HAP-1 (cell line): Measurements from ENCODE around the gene DDHD1.

Source experiments
- DNase-seq, 2 experiments: peaks; one replicate each; pipeline ENCODE4 v3.0.0-alpha.2; 2016 to 2020; ENCODE audit warnings: low spot score in 2 of 2
- H3K27me3 ChIP-seq: fragments of 250-450 bp; sonication (Bioruptor Pico); 2 replicates; pipeline ENCODE4 v1.5.1; 2020; ENCODE audit warnings: low read depth, mild to moderate bottlenecking, moderate library complexity
- H3K36me3 ChIP-seq: fragments of 250-450 bp; sonication (Bioruptor Pico); replicated peaks from 2 replicates; pipeline ENCODE4 v1.5.1; 2020; ENCODE audit warnings: mild to moderate bottlenecking
- H3K4me1 ChIP-seq: fragments of 250-450 bp; sonication (Bioruptor Pico); 2 replicates; pipeline ENCODE4 v1.5.1; 2020; ENCODE audit warnings: mild to moderate bottlenecking
- H3K4me3 ChIP-seq: fragments of 250-450 bp; sonication (Bioruptor Pico); 2 replicates; pipeline ENCODE4 v1.5.1; 2020; ENCODE audit warnings: mild to moderate bottlenecking, moderate library complexity
- H3K9me3 ChIP-seq: fragments of 250-450 bp; sonication (Bioruptor Pico); 2 replicates; pipeline ENCODE4 v1.5.1; 2020; ENCODE audit warnings: mild to moderate bottlenecking, moderate library complexity
- in situ Hi-C: fragments of 300-500 bp; cut with MboI; formaldehyde crosslinking; loops from 3 replicates; pipeline ENCODE4 v1.14.3; 2020; ENCODE audit warnings: low sequenced_read_pairs, inconsistent platforms, mixed read lengths

The DDHD1 gene

GRCh38 chr14:53001787-53002378, 151.2 kb downstream of the DDHD1 start:
- no peak for DNase-seq
- no peaks in the 10 kb centered on the region for H3K4me1 ChIP-seq
- H3K9me3 ChIP-seq: no peaks in the 10 kb centered on the region
- no peak overlapping the region for H3K4me3 ChIP-seq
- H3K27me3 ChIP-seq: no peaks in the 10 kb centered on the region
- H3K36me3 ChIP-seq: no peaks in the 10 kb centered on the region
- in situ Hi-C loops: no loop called here

DNA sequence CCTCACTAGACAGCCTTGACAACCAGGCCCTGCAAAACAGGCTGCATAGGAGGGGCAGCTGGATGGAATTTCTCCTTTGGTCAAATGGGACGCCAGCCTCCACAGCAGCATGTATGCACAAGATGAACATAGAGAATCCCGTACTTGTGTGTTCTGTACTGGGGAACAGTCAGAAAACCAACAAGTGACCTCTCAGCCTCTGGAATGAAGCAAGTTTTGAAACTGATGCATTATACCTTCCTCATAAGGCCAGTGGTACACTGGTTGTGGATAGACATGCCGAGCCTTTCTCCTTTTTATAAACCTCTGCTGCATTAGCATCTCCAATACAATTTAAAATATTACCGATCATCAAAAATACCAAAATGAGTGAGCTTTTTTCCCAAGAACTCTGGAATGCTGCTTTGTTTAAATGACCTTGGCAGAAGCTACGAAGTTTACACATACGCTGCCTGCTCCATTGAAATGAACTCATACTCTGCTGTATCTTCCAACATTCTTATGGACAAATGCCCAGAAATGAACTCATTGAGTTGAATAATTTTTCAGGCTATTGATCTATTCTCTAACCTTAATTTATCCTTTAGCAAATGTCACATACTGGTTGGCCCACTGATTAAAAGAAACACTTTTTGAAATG, 154.6 kb downstream of the DDHD1 start:
- no peak for DNase-seq

GRCh38 chr14:52996493-52996892, 156.6 kb downstream of the DDHD1 start:
- no peaks in the 10 kb centered on the region for H3K27me3 ChIP-seq
- no peaks in the 10 kb centered on the region for H3K9me3 ChIP-seq
- H3K4me1 ChIP-seq: no peaks in the 10 kb centered on the region
- no peak for DNase-seq
- no peak overlapping the region for H3K4me3 ChIP-seq
- in situ Hi-C loops: no loop called here
- H3K36me3 ChIP-seq: no peaks in the 10 kb centered on the region

More for the DNA sequence above, 154.6 kb downstream of the DDHD1 start:
- no peaks in the 10 kb centered on the region for H3K9me3 ChIP-seq
- no peaks in the 10 kb centered on the region for H3K4me1 ChIP-seq
- H3K27me3 ChIP-seq: no peaks in the 10 kb centered on the region
- no peaks in the 10 kb centered on the region for H3K36me3 ChIP-seq
- in situ Hi-C loops: no loop called here
- no peak overlapping the region for H3K4me3 ChIP-seq

- no peaks in the 10 kb centered on the region for H3K4me1 ChIP-seq
- H3K4me3 ChIP-seq: no peak overlapping the region
- no peak for DNase-seq
- no peaks in the 10 kb centered on the region for H3K9me3 ChIP-seq
- no peaks in the 10 kb centered on the region for H3K36me3 ChIP-seq
- H3K27me3 ChIP-seq: no peaks in the 10 kb centered on the region
- in situ Hi-C loops: no loop called here
Measured at GRCh38 chr14:52995998-52996397, 157.1 kb downstream of the DDHD1 start.

DNA sequence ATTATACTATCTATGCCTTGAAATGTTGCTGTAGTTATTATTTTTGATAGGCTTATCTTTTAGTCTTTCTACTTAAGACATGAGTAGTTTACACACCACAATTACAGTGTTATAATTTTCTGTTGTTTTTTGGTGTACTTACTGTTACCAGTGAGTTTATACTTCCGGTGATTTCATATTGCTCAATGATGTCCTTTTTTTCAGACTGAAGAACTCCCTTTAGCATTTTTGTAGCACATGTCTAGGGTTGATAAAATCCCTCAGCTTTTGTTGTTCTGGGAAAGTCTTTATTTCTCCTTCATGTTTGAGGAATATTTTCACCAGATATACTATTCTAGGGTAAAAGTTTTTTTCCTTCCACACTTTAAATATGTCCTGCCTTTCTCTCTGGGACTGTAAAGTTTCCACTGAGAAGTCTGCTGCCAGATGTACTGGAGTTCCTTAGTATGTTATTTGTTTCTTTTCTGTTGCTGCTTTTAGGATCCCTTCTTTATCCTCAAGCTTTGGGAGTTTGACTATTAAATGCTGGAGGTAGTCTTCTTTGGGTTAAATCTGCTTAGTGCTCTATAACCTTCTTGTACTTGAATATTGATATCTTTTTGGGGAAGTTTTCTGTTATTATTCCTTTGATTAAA, 160.8 kb downstream of the DDHD1 start:
- no peaks in the 10 kb centered on the region for H3K27me3 ChIP-seq
- DNase-seq: no peak
- no peaks in the 10 kb centered on the region for H3K4me1 ChIP-seq
- H3K36me3 ChIP-seq: no peaks in the 10 kb centered on the region
- H3K4me3 ChIP-seq: no peak overlapping the region
- in situ Hi-C loops: no loop called here
- no peaks in the 10 kb centered on the region for H3K9me3 ChIP-seq

DNA sequence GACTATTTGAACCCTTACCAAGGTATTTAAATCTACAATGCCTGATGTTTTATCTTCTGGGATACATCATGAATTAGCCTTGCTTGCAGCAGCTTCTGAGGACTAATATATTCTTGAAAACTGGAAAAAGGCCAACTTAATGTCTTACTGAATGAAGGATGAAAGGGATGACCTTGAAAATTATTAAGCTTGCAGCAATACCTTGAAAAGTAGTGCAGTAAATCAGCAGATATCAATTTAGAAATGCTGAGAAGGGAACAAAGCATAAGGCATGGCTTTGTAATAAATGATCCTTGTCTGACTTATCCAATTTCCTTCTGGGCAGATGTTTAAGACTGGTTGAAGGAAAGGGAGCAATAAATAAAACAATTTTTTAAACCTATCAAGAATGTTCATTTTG, 165.0 kb downstream of the DDHD1 start:
- no peaks in the 10 kb centered on the region for H3K27me3 ChIP-seq
- no peaks in the 10 kb centered on the region for H3K9me3 ChIP-seq
- in situ Hi-C loops: no loop called here
- H3K36me3 ChIP-seq: no peaks in the 10 kb centered on the region
- DNase-seq: no peak
- no peaks in the 10 kb centered on the region for H3K4me1 ChIP-seq
- H3K4me3 ChIP-seq: no peak overlapping the region

DNA sequence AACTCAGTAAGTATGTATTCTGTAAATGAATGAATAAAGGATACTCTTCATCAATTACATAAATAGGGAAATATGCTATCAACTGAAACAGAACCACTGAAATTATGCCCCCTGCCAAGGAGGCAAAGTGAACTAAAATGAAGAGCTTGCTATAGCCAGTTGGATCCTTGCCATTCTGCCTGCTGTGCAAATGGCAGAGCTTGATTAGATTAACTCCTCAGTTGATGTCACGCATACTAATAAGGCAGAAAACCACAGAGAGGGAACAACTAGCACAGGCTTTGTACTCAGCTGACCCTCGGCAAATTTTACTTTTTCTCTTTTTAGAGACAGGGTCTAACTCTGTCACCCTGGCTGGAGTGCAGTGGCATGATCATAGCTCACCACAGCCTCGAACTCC, 165.6 kb downstream of the DDHD1 start:
- Histone ChIP-seq H3K27me3 (no peaks in the 10 kb centered on the region), H3K9me3 (no peaks in the 10 kb centered on the region), H3K4me3 (no peak overlapping the region), H3K36me3 (no peaks in the 10 kb centered on the region), H3K4me1 (no peaks in the 10 kb centered on the region)
- DNase-seq: no peak
- in situ Hi-C loops: no loop called here

- in situ Hi-C loops: no loop called here
- no peak for DNase-seq
- H3K36me3 ChIP-seq: no peaks in the 10 kb centered on the region
- H3K9me3 ChIP-seq: no peaks in the 10 kb centered on the region
- no peak overlapping the region for H3K4me3 ChIP-seq
- H3K4me1 ChIP-seq: no peaks in the 10 kb centered on the region
- H3K27me3 ChIP-seq: no peaks in the 10 kb centered on the region
Measured at GRCh38 chr14:52987042-52987441, 166.1 kb downstream of the DDHD1 start.
